BJ (cell line): Measurements from ENCODE around the gene PSORS1C1. TPM values are rescaled to one million over a fixed set of nuclear protein-coding genes. Genes with fewer than 3 reads are reported as not detected.

ENCODE experiments used
- CTCF ChIA-PET: fragments of 350-600 bp; formaldehyde crosslinking; extraction: SDS; loops from one replicate; lab custom pipeline; 2021; ENCODE audit warnings: antibody characterized with exemption, inconsistent platforms; lab: Yijun Ruan, JAX
- POLR2A ChIA-PET: fragments of 300-600 bp; sonication (Branson Sonifier 250); formaldehyde crosslinking; extraction: SDS; loops from one replicate; lab custom pipeline; 2021; ENCODE audit warnings: antibody characterized with exemption; lab: Charles Lee
- DNase-seq: peaks from one replicate; pipeline ENCODE4 v3.0.0-alpha.2; 2011; ENCODE audit warnings: low read depth
- H3K27me3 ChIP-seq: 2 replicates; pipeline ENCODE4 v1.6.0; 2011; ENCODE audit warnings: low read length; ENCODE audit not compliant: control insufficient read depth, insufficient read depth
- H3K36me3 ChIP-seq: 2 replicates; pipeline ENCODE4 v1.5.1; 2011; ENCODE audit warnings: low read length; ENCODE audit not compliant: control insufficient read depth, insufficient read depth
- H3K4me3 ChIP-seq: 2 replicates; pipeline ENCODE4 v1.5.1; 2011; ENCODE audit warnings: low read depth, mild to moderate bottlenecking, control low read depth, low read length
- CTCF ChIP-seq: IDR thresholded peaks from 2 replicates; pipeline ENCODE4 v1.5.1; 2011; ENCODE audit warnings: low read depth, mild to moderate bottlenecking, control low read depth, inconsistent platforms, low read length, moderate library complexity; ENCODE audit not compliant: insufficient read depth
- polyA plus RNA-seq: library from polyadenylated mRNA; depleted of rRNA; stranded (reverse); fragments of >200 nt; gene quantifications from 2 replicates; pipeline ENCODE4 v1.2.3, GENCODE V29; 2011

Gene PSORS1C1
- polyA plus RNA-seq, 1 experiment = 6.7 TPM

DNA sequence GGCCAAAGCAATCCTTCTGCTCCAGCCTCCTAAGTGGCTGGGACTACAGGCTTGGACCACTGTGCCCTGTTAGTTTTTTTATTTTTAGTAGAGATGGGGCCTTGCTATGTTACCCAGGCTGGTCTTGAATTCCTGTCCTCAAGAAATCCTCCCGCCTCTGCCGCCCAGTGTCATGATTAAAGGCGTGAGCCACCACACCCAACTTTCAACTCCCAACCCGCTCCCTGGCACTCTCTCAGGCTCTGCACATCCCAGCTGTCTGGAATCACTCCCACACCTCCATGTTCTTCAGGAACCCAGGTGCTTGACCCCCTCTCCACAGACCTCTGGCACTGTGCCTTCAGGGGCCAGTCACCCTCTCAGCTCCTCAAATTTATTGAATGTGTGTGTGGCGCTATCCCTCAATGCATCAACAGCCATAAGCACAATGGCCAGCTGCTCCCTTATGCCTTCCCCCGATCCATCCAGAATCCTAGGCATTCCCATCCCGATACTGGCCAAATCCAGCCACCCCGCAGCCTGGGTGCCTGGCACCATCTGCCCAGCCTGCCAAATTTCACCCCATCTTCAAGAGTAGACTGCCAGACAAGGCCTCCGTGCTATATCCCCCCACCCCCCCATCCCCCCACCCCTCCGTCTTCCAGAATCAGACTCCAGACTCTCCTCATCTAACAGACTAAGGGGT is 56.5 kb downstream of the PSORS1C1 start:
- DNase-seq = no peak
- no peak overlapping the region for H3K4me3 ChIP-seq
- no peak for TF ChIP-seq CTCF
- no peaks in the 10 kb centered on the region for H3K27me3 ChIP-seq
- POLR2A ChIA-PET = no interaction called here
- CTCF ChIA-PET = interaction anchor here (1.0 to 1.1 kb wide), 4 partner anchors 11 to 195 kb away, joined by 3 to 5 read pairs (median 3); no protein-coding TSS in a partner anchor
- H3K36me3 ChIP-seq = no peaks in the 10 kb centered on the region

GRCh38 chr6:31171931-31172905 is 57.6 kb downstream of the PSORS1C1 start:
- POLR2A ChIA-PET = no interaction called here
- no peak for TF ChIP-seq CTCF
- Histone ChIP-seq H3K4me3 (no peak overlapping the region), H3K36me3 (no peaks in the 10 kb centered on the region), H3K27me3 (no peaks in the 10 kb centered on the region)
- no peak for DNase-seq
- CTCF ChIA-PET = interaction anchor here (0.7 to 1.1 kb wide), 5 partner anchors 12 to 194 kb away, joined by 3 to 5 read pairs (median 3); no protein-coding TSS in a partner anchor

DNA sequence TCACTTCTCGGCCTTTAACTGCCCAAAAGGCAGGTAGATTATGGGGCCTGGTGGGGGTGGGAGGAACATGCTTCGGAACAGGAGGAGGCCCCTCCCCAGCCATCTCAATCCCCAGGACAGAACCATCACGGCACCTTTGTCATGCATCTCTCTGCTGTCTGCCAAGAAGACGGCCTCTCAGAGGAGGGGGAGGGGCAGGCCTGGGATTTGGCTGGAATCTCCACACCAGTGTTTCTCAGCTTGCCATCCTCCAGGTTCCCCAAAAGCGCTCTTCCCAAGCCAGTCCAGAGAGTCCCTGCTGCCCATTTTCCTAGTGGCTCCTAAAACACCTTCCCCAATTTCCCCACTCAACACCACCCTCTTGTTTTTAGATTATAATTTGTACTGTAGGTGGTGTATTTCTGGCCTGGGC is 58.4 kb downstream of the PSORS1C1 start:
- Histone ChIP-seq H3K27me3 (no peaks in the 10 kb centered on the region), H3K4me3 (no peak overlapping the region), H3K36me3 (no peaks in the 10 kb centered on the region)
- POLR2A ChIA-PET = no interaction called here
- CTCF ChIA-PET = interaction anchor here (0.7 kb wide), 1 partner anchor 16 kb away, joined by 3 read pairs; no protein-coding TSS in a partner anchor
- TF ChIP-seq CTCF = no peak
- no peak for DNase-seq

GRCh38 chr6:31173406-31173805 is 58.8 kb downstream of the PSORS1C1 start:
- Histone ChIP-seq H3K4me3 (no peak overlapping the region), H3K36me3 (no peaks in the 10 kb centered on the region), H3K27me3 (no peaks in the 10 kb centered on the region)
- ChIA-PET POLR2A (no interaction called here), CTCF (no interaction called here)
- DNase-seq = no peak
- TF ChIP-seq CTCF = no peak

- CTCF ChIA-PET = interaction anchor here (0.5 to 1.3 kb wide), 4 partner anchors 18 to 642 kb away, joined by 3 to 6 read pairs (median 3); no protein-coding TSS in a partner anchor
- no peak for DNase-seq
- POLR2A ChIA-PET = no interaction called here
- Histone ChIP-seq H3K36me3 (no peaks in the 10 kb centered on the region), H3K27me3 (no peaks in the 10 kb centered on the region), H3K4me3 (no peak overlapping the region)
- TF ChIP-seq CTCF = no peak
These were observed 59.8 kb downstream of the PSORS1C1 start for GRCh38 chr6:31174378-31174777.
